Transverse colon (tissue), 4 donors: ENCODE results near the gene THADA.
A peak's percentile ranks its signal among the peaks of the same experiment; 100 is the strongest.

Source experiments
- POLR2AphosphoS5 ChIP-seq, 3 donors: sonication (generic); formaldehyde crosslinking; IDR thresholded peaks; one replicate each; pipeline ENCODE4 v1.6.1; 2016; ENCODE audit warnings: antibody characterized with exemption in 3 of 3
- TF ChIP-seq, protein P1 (sequence below), 5 experiments: fragments of 200-600 bp in 3 of 5; fragments of 450-650 bp in 2 of 5; sonication (generic) in 3 of 5; IDR thresholded peaks; 1 replicate in 2 of 5; 2 replicates in 3 of 5; pipeline ENCODE4 v1.5.1; 2016 to 2017; ENCODE audit warnings: antibody characterized with exemption in 5 of 5, inconsistent platforms in 3 of 5, mild to moderate bottlenecking in 2 of 5, moderate library complexity in 1 of 5

DNA sequence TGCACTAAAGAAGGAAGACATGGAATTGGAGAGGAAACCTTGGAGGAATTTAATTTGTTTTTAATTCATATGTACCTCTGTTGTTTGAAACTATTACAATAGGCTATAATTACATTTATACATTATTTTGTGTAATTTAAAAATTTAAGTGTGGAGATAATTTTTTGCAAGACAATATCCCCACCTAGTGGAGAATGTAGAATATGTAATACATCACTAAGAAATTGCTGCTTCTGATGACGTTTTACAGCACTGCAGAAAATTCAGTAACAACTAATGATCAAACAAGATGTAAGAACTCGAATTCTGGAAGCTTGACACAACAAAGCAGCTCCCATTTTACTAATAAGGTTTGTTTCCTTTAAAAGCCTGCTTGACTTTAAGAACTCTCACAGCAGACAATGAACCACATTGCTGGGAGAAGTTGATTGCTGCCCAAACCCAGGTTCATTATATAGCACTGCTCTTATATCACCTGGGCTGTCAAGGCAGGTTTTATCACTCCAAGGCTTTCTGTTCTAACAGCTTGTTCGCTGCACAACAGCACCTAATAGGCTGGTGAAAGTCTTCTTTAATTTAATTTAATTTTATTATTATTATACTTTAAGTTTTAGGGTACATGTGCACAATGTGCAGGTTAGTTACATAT lies 53.4 kb downstream of the THADA start:
- TF ChIP-seq, protein P1, sequence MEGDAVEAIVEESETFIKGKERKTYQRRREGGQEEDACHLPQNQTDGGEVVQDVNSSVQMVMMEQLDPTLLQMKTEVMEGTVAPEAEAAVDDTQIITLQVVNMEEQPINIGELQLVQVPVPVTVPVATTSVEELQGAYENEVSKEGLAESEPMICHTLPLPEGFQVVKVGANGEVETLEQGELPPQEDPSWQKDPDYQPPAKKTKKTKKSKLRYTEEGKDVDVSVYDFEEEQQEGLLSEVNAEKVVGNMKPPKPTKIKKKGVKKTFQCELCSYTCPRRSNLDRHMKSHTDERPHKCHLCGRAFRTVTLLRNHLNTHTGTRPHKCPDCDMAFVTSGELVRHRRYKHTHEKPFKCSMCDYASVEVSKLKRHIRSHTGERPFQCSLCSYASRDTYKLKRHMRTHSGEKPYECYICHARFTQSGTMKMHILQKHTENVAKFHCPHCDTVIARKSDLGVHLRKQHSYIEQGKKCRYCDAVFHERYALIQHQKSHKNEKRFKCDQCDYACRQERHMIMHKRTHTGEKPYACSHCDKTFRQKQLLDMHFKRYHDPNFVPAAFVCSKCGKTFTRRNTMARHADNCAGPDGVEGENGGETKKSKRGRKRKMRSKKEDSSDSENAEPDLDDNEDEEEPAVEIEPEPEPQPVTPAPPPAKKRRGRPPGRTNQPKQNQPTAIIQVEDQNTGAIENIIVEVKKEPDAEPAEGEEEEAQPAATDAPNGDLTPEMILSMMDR (IDR thresholded peaks at IDR 0.05) = peak; percentile 60 to 74 (median 63)
- no peak for TF ChIP-seq POLR2AphosphoS5 (IDR thresholded peaks at IDR 0.05)
